ENCODE measurements around the gene LPCAT2.

- TF ChIP-seq CTCF (IDR thresholded peaks at IDR 0.05) = no peak
- no peak for TF ChIP-seq POLR2A (IDR thresholded peaks at IDR 0.05)
- TF ChIP-seq POLR2AphosphoS5 (IDR thresholded peaks at IDR 0.05) = no peak
Observed at GRCh38 chr16:55505333-55506015, 3.4 kb upstream of the LPCAT2 start.
